ENCODE measurements around the gene AICDA.

DNA sequence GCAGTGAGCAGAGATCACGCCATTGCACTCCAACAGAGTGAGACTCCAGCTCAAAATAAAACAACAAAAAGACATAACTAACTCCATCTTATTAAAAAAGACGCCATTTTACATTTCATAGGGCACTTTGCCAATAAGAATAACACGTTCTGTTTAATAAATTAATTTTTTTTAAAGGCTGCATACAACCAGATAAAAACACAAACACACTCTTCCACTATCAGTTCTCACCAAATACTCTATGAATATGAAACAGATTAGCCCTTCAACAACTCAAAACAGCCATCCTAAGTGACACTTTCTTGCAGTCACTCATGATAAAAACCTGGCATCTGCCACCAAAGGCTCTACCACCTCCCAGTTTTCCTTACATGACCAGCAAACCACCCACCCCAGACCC, 16.1 kb downstream of the AICDA start:
- TF ChIP-seq, protein P1, sequence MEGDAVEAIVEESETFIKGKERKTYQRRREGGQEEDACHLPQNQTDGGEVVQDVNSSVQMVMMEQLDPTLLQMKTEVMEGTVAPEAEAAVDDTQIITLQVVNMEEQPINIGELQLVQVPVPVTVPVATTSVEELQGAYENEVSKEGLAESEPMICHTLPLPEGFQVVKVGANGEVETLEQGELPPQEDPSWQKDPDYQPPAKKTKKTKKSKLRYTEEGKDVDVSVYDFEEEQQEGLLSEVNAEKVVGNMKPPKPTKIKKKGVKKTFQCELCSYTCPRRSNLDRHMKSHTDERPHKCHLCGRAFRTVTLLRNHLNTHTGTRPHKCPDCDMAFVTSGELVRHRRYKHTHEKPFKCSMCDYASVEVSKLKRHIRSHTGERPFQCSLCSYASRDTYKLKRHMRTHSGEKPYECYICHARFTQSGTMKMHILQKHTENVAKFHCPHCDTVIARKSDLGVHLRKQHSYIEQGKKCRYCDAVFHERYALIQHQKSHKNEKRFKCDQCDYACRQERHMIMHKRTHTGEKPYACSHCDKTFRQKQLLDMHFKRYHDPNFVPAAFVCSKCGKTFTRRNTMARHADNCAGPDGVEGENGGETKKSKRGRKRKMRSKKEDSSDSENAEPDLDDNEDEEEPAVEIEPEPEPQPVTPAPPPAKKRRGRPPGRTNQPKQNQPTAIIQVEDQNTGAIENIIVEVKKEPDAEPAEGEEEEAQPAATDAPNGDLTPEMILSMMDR (IDR thresholded peaks at IDR 0.05): no peak
- TF ChIP-seq POLR2A (IDR thresholded peaks at IDR 0.05): no peak
